A549 treated with AZD2906 at 1 μM for 4 hours (cell line): Measurements from ENCODE around the gene ELAVL4. TPM values are rescaled to one million over a fixed set of nuclear protein-coding genes. Genes with fewer than 3 reads are reported as not detected.

ENCODE experiments used
- total RNA-seq: library from RNA; stranded (reverse); fragments of 200-300 nt; extraction: Qiagen RNA extraction; gene quantifications from 5 replicates; pipeline ENCODE4 v1.2.3, GENCODE V29; 2022

The ELAVL4 gene
- total RNA-seq: not detected in 5 replicates

DNA sequence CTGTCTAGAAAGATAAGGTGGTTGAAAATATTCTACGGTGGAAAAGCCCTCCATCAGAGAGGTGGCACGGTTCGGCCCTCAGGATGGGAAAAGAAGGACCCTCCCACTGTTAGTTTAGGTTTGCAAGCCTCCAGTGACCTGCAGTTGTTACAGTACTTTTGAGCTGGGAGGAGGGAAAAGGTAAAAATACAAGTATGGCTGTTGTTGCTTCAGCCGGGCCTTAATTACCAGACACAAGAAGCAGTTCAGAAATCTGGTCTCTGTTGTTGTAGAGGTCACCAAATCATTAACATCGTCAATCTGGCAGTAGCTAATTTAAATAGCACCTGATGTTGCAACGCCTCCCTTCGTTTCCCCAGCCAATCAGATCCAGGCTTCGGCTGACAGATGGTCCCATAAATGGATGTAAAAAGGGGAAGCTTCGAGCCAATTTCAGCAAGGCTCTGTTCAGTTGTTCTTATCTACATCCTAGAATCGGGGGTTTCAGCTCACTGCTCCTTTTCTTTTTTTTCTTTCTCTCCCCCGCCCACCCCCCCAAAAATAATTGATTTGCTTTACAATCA is at the start of gene ELAVL4:
ELAVL4 (plus strand) TSS at position 424 of the 563 bp plus-strand sequence. CDS start 270 bp downstream, outside the sequence.

Other genes with a start within 250 kb of the ELAVL4 start
- not detected in 5 replicates for gene AGBL4, start 85.0 kb upstream of the ELAVL4 start, total RNA-seq